ENCODE measurements around the gene RAB39B. TPM values are rescaled to one million over a fixed set of nuclear protein-coding genes. Genes with fewer than 3 reads are reported as not detected.
"Not testable (repeated sequence)": the region's sequence is repeated elsewhere in the genome, so short reads cannot be mapped to it uniquely, and the experiment has no call there.

Gene RAB39B
- total RNA-seq, 1 donor: 3.7 TPM

DNA sequence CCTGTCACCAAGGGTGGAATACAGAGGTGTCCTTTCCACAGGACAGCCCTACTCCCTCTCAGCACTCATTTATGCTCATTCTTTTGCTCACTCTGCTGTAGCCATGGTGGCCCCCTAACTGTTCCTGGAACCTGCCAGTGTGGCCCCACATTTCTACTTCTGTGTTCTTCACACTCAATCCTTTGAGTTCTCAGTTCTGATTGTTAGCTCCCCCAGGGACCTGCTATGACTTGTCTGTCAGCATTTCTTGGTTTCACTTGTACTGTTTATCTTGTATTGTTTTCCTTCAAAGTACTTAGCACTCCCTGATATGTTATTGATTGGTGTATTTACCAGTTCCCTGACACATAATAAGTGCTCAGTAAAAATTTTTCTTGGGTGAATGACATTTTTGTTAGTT is 33.1 kb downstream of the RAB39B start:
- Histone ChIP-seq H3K4me3 (ENCODE audit: low read length) (no peak overlapping the region), H3K9me3 (ENCODE audit: low read depth, low read length) (no peaks in the 10 kb centered on the region), H3K4me1 (ENCODE audit: insufficient read depth, low read length) (no peaks in the 10 kb centered on the region), H3K27me3 (ENCODE audit: insufficient read depth, low read length) (no peaks in the 10 kb centered on the region)

GRCh38 chrX:155225774-155226173 is 38.5 kb downstream of the RAB39B start:
- Histone ChIP-seq H3K27me3 (ENCODE audit: insufficient read depth, low read length) (no peaks in the 10 kb centered on the region), H3K9me3 (ENCODE audit: low read depth, low read length) (no peaks in the 10 kb centered on the region), H3K4me3 (ENCODE audit: low read length) (no peak overlapping the region), H3K4me1 (ENCODE audit: insufficient read depth, low read length) (no peaks in the 10 kb centered on the region)

DNA sequence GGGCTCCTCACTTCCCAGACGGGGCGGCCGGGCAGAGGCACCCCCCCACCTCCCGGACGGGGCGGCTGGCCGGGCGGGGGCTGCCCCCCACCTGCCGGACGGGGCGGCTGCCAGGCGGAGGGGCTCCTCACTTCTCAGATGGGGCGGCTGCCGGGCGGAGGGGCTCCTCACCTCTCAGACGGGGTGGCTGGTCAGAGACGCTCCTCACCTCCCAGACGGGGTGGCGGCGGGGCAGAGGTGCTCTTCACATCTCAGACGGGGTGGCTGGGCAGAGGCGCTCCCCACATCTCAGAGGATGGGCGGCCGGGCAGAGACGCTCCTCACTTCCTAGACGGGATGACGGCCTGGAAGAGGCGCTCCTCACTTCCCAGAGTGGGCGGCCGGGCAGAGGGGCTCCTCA is 40.5 kb downstream of the RAB39B start:
- H3K27me3 ChIP-seq (ENCODE audit: insufficient read depth, low read length); H3K9me3 ChIP-seq (ENCODE audit: low read depth, low read length); H3K4me1 ChIP-seq (ENCODE audit: insufficient read depth, low read length); H3K4me3 ChIP-seq (ENCODE audit: low read length): not testable (repeated sequence)

GRCh38 chrX:155221351-155221750 is 42.9 kb downstream of the RAB39B start:
- no peaks in the 10 kb centered on the region for H3K27me3 ChIP-seq (ENCODE audit: insufficient read depth, low read length)

DNA sequence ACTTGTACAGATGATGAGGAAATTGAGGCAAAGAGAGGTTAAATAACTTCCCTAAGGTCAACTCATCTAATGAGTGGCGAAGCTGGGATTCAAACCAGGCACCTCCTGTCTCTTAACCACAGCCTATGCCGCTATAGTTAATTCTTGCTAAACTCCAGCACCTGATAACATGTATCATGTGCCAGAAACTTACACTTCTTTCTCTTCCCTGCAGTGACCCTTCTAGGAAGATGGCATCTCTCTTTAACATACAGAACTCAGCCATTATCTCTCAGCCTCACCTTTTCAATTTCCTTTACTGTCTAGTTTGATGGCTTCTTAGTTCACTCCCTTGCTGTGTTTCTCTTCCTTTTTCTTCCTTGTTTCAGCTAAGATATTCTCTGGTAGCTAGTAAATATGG is 45.5 kb downstream of the RAB39B start:
- H3K9me3 ChIP-seq (ENCODE audit: low read depth, low read length): no peaks in the 10 kb centered on the region
- peaks cover 23% of the 10 kb centered on the region for H3K4me1 ChIP-seq (ENCODE audit: insufficient read depth, low read length)
- no peak overlapping the region for H3K4me3 ChIP-seq (ENCODE audit: low read length)
- H3K27me3 ChIP-seq (ENCODE audit: insufficient read depth, low read length): no peaks in the 10 kb centered on the region

More at GRCh38 chrX:155221351-155221750, 42.9 kb downstream of the RAB39B start:
- peaks cover 14% of the 10 kb centered on the region for H3K4me1 ChIP-seq (ENCODE audit: insufficient read depth, low read length)
- no peak overlapping the region for H3K4me3 ChIP-seq (ENCODE audit: low read length)
- no peaks in the 10 kb centered on the region for H3K9me3 ChIP-seq (ENCODE audit: low read depth, low read length)

DNA sequence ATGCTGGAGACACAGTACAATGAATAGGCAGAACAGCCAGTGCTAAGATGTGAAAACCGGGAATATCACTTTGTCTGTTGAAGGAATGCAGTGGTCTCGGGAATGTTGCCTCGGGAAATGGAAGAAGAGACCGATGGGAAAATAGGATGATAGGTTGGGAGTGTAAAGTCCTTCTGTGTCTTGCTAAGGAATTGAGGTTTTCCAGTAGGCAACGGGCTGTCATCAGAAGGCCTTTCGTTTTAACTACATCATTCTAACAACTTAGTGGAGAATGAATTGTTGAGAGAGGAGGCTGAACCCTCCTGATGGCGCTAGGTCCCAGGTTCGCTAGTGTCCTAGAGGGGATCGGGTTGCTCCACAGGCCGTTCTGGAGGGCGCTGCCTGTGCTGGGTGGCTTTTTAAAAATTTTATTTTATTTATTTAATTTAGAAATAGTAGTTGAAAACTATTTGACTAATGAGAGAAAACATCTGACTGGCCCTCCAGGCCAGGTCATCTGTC is 47.3 kb downstream of the RAB39B start:
- Histone ChIP-seq H3K9me3 (ENCODE audit: low read depth, low read length) (no peaks in the 10 kb centered on the region), H3K4me3 (ENCODE audit: low read length) (peak overlapping the region; percentile 70), H3K27me3 (ENCODE audit: insufficient read depth, low read length) (no peaks in the 10 kb centered on the region), H3K4me1 (ENCODE audit: insufficient read depth, low read length) (peaks cover 23% of the 10 kb centered on the region)

DNA sequence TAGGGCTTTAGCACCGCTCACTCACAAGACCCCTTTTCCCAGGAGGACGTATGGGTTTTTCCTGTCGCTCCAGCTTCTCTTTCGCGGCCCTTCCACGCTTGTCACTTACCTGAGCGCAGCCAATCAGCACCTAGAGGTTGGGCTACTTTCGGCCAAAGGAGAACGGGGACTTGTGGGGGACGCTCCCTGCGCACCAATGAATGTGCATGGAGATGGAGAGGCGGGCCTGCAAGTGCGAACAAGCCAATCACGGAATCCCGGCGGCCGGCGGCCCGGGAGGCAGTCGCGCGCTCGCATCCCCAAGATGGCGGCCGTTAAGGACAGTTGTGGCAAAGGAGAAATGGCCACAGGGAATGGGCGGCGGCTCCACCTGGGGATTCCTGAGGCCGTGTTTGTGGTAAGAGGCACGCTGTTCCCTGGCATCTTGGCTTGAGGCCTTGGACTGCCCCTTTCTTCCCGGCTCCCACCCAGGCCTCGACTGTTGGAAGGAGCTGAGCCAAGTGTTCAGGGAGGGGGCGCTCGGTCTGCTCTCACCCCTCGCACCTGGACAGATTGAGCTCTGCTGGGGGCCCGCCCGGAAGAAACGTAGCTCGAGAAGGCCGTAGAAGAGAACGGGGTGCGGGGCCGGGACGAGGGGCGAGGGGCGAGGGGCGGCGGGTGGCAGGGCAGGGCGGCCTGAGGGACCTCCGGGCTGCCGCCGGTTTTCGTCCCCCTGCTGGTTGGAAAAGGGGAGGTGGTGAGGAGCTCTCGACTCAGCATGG is 47.9 kb downstream of the RAB39B start, which contains the start of gene VBP1:
VBP1 (plus strand) TSS at position 282 of the 761 bp plus-strand sequence; CDS start at position 305, 23 bp downstream.
- H3K4me1 ChIP-seq (ENCODE audit: insufficient read depth, low read length): peaks cover 23% of the 10 kb centered on the region
- H3K27me3 ChIP-seq (ENCODE audit: insufficient read depth, low read length): no peaks in the 10 kb centered on the region
- H3K9me3 ChIP-seq (ENCODE audit: low read depth, low read length): no peaks in the 10 kb centered on the region
- H3K4me3 ChIP-seq (ENCODE audit: low read length): peak within 1 kb of the TSS; percentile 70

DNA sequence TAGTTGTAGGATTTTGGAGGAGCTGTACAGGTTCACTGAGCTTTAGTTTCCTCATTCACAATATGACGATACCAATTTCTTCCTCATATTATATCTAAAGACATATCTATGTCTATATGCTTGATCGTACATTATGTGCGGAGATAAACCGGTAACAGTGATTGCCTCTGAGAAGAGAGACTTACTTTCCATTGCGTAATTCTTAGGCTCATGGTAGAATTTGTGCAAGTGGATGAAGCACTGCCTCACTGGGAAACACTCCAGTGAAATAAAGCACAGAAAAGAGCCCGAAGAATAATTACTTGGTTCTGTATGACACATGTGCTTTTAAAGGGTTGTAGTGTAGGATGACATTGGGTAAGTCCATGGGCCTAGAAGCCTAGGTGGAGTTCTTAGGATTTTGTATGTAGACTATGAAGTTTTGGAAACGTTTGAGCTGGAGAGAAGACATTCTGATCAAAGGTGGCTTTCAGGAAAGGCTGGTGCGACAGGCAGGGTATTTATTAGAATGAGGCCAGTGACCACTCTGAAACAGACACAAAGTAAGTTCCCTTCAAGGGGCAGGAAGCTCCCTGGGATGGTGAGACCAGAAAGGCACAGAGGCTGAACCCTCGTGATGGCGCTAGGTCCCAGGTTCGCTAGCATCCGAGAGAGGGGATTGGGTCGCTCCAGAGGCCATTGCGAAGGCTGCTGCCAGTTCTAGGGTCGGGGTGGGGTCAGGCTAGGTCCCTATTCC is 48.7 kb downstream of the RAB39B start:
- H3K4me1 ChIP-seq (ENCODE audit: insufficient read depth, low read length): peaks cover 23% of the 10 kb centered on the region
- H3K4me3 ChIP-seq (ENCODE audit: low read length): peak overlapping the region; percentile 70
- no peaks in the 10 kb centered on the region for H3K27me3 ChIP-seq (ENCODE audit: insufficient read depth, low read length)
- H3K9me3 ChIP-seq (ENCODE audit: low read depth, low read length): no peaks in the 10 kb centered on the region

GRCh38 chrX:155213731-155214130 is 50.6 kb downstream of the RAB39B start:
- Histone ChIP-seq H3K9me3 (ENCODE audit: low read depth, low read length) (no peaks in the 10 kb centered on the region), H3K4me3 (ENCODE audit: low read length) (no peak overlapping the region), H3K4me1 (ENCODE audit: insufficient read depth, low read length) (peaks cover 20% of the 10 kb centered on the region), H3K27me3 (ENCODE audit: insufficient read depth, low read length) (no peaks in the 10 kb centered on the region)

DNA sequence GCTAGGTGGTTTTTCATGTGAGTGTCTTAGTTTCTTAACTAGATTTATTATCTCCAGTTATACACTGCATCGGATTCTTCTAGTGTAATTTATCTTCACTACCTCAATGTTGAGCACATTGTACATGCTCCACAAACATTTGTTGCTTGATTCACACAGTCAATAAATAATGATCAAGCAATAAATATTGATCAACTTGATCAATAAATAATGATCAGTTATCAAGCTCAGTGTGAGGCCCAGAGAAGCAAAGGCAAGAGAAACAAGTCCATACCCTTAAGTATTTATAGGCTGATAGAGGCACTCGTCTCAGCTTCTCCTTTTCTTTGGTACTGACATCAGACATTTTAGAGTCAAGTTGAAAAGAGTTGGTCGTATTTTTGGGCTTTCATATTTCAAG is 53.1 kb downstream of the RAB39B start:
- no peaks in the 10 kb centered on the region for H3K27me3 ChIP-seq (ENCODE audit: insufficient read depth, low read length)
- no peaks in the 10 kb centered on the region for H3K9me3 ChIP-seq (ENCODE audit: low read depth, low read length)
- peaks cover 9% of the 10 kb centered on the region for H3K4me1 ChIP-seq (ENCODE audit: insufficient read depth, low read length)
- no peak overlapping the region for H3K4me3 ChIP-seq (ENCODE audit: low read length)

Other genes with a start within 250 kb of the RAB39B start
- 3.6 TPM for gene F8, start 241.8 kb downstream of the RAB39B start, total RNA-seq
- gene FUNDC2, start 237.6 kb downstream of the RAB39B start, total RNA-seq: 40.2 TPM
- 14.6 TPM for gene CMC4, start 193.4 kb downstream of the RAB39B start, total RNA-seq
- 3.9 TPM for gene MTCP1, start 193.4 kb downstream of the RAB39B start, total RNA-seq
- 8.2 TPM for gene BRCC3, start 193.0 kb downstream of the RAB39B start, total RNA-seq
- 12.6 TPM for gene VBP1, start 48.0 kb downstream of the RAB39B start, total RNA-seq
- 2.6 TPM for gene CLIC2, start 70.1 kb upstream of the RAB39B start, total RNA-seq
- not detected for gene F8A2, start 117.6 kb upstream of the RAB39B start, total RNA-seq
- gene F8A3, start 194.1 kb upstream of the RAB39B start, total RNA-seq: 1.5 TPM